Suprapubic skin (tissue), 3 donors: Measurements from ENCODE around the gene KIF6.

ENCODE experiments used
- CTCF ChIP-seq, 2 donors: fragments of 200-600 bp in 1 of 2; fragments of 450-650 bp in 1 of 2; sonication (generic) in 1 of 2; IDR thresholded peaks; one replicate each; pipeline ENCODE4 v1.5.1; 2016 to 2019; ENCODE audit warnings: antibody characterized with exemption in 2 of 2, mild to moderate bottlenecking in 1 of 2, moderate library complexity in 1 of 2
- POLR2A ChIP-seq, 2 donors: fragments of 450-650 bp; IDR thresholded peaks; one replicate each; pipeline ENCODE4 v1.6.1; 2017; ENCODE audit warnings: antibody characterized with exemption in 2 of 2, mild to moderate bottlenecking in 2 of 2, moderate library complexity in 2 of 2

- TF ChIP-seq CTCF (IDR thresholded peaks at IDR 0.05) (no peak), POLR2A (IDR thresholded peaks at IDR 0.05) (no peak)
These were observed 230.2 kb downstream of the KIF6 start for GRCh38 chr6:39494998-39495397.
